ENCODE measurements around the gene PDZD2.

- TF ChIP-seq CTCF (conservative IDR thresholded peaks at IDR 0.05; ENCODE audit: low read length) (no peak), EZH2phosphoT487 (IDR thresholded peaks at IDR 0.05; ENCODE audit: borderline replicate concordance) (no peak)
Measured at GRCh38 chr5:31701642-31702299, 62.8 kb downstream of the PDZD2 start.

All from Loucy (cell line).